Activated CD4-positive, alpha-beta T cell treated with anti-CD3 and anti-CD28 coated beads for 48 hours (primary cell): ENCODE data around the gene GGT7.
A peak's percentile ranks its signal among the peaks of the same experiment; 100 is the strongest.
"Not testable (repeated sequence)": the region's sequence is repeated elsewhere in the genome, so short reads cannot be mapped to it uniquely, and the experiment has no call there.

Source experiments
- DNase-seq: peaks from one replicate; pipeline ENCODE4 v3.0.0-alpha.2; 2020

GGT7 gene

GRCh38 chr20:34834459-34834893, 38.2 kb downstream of the GGT7 start:
- DNase-seq = no peak

- no peak for DNase-seq
Observed at GRCh38 chr20:34831936-34832335, 40.7 kb downstream of the GGT7 start.

GRCh38 chr20:34829191-34829590, 43.5 kb downstream of the GGT7 start:
- DNase-seq = no peak

- DNase-seq = peak; percentile 88
Observed at GRCh38 chr20:34825530-34826362, 46.9 kb downstream of the GGT7 start, which contains the start of gene NCOA6. TSS of gene NCOA6 (minus strand) at chr20:34825651. CDS start at chr20:34782355, 43,296 bp downstream.

GRCh38 chr20:34824806-34825529, 47.7 kb downstream of the GGT7 start:
- DNase-seq = peak; percentile 77

GRCh38 chr20:34824452-34824805, 48.2 kb downstream of the GGT7 start:
- peak; percentile 89 for DNase-seq

- no peak for DNase-seq
Observed at GRCh38 chr20:34824026-34824425, 48.6 kb downstream of the GGT7 start.

GRCh38 chr20:34820805-34821578, 51.7 kb downstream of the GGT7 start:
- no peak for DNase-seq

GRCh38 chr20:34817801-34818200, 54.9 kb downstream of the GGT7 start:
- DNase-seq = no peak

- no peak for DNase-seq
Observed at GRCh38 chr20:34817072-34817471, 55.6 kb downstream of the GGT7 start.

- no peak for DNase-seq
Observed at GRCh38 chr20:34815636-34816035, 57.0 kb downstream of the GGT7 start.

GRCh38 chr20:34808583-34808982, 64.1 kb downstream of the GGT7 start:
- no peak for DNase-seq

GRCh38 chr20:34807944-34808465, 64.7 kb downstream of the GGT7 start:
- not testable (repeated sequence) for DNase-seq

GRCh38 chr20:34806255-34806654, 66.4 kb downstream of the GGT7 start:
- DNase-seq = no peak

GRCh38 chr20:34798871-34799270, 73.8 kb downstream of the GGT7 start:
- no peak for DNase-seq

GRCh38 chr20:34798328-34798727, 74.3 kb downstream of the GGT7 start:
- DNase-seq = no peak

GRCh38 chr20:34797012-34797995, 75.4 kb downstream of the GGT7 start:
- DNase-seq = no peak
